Measurements from ENCODE around the gene TSG101.
A peak's percentile ranks its signal among the peaks of the same experiment; 100 is the strongest.

TSG101 gene

GRCh38 chr11:18526521-18527296, at the start of gene TSG101 (continued):
- no peak for TF ChIP-seq ZNF112 (tag by site-specific recombination; IDR thresholded peaks at IDR 0.05)
- no peak for TF ChIP-seq PRDM4 (tag by site-specific recombination; IDR thresholded peaks at IDR 0.05)
- no peak for TF ChIP-seq ZNF174 (tag by site-specific recombination; IDR thresholded peaks at IDR 0.05)
- peak; percentile 87 for TF ChIP-seq ZNF501 (tag by site-specific recombination; IDR thresholded peaks at IDR 0.05)
- TF ChIP-seq KLF8 (tag by site-specific recombination; IDR thresholded peaks at IDR 0.05), result peak; percentile 87
- TF ChIP-seq ZSCAN30 (tag by site-specific recombination; IDR thresholded peaks at IDR 0.05), result 0 out of 2 replicates have a peak, but pooled peaks have one; percentile 10
- no peak for TF ChIP-seq ZNF677 (tag by site-specific recombination; IDR thresholded peaks at IDR 0.05)
- TF ChIP-seq ZFP69B (tag by site-specific recombination; IDR thresholded peaks at IDR 0.05), result 0 out of 2 replicates have a peak, but pooled peaks have one; percentile 14
- no peak for TF ChIP-seq SALL2 (tag by site-specific recombination; IDR thresholded peaks at IDR 0.05; ENCODE audit: borderline replicate concordance)
- no peak for TF ChIP-seq ZNF544 (tag by site-specific recombination; IDR thresholded peaks at IDR 0.05)
- no peak for TF ChIP-seq ZBTB44 (tag by site-specific recombination; IDR thresholded peaks at IDR 0.05)
- TF ChIP-seq, protein P1, sequence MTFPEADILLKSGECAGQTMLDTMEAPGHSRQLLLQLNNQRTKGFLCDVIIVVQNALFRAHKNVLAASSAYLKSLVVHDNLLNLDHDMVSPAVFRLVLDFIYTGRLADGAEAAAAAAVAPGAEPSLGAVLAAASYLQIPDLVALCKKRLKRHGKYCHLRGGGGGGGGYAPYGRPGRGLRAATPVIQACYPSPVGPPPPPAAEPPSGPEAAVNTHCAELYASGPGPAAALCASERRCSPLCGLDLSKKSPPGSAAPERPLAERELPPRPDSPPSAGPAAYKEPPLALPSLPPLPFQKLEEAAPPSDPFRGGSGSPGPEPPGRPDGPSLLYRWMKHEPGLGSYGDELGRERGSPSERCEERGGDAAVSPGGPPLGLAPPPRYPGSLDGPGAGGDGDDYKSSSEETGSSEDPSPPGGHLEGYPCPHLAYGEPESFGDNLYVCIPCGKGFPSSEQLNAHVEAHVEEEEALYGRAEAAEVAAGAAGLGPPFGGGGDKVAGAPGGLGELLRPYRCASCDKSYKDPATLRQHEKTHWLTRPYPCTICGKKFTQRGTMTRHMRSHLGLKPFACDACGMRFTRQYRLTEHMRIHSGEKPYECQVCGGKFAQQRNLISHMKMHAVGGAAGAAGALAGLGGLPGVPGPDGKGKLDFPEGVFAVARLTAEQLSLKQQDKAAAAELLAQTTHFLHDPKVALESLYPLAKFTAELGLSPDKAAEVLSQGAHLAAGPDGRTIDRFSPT (tag by site-specific recombination; IDR thresholded peaks at IDR 0.05), result no peak; the same call in none of the 2 replicates
- no peak for TF ChIP-seq TRIM28 (IDR thresholded peaks at IDR 0.05; ENCODE audit: borderline replicate concordance, low read length)
- TF ChIP-seq, protein P2, sequence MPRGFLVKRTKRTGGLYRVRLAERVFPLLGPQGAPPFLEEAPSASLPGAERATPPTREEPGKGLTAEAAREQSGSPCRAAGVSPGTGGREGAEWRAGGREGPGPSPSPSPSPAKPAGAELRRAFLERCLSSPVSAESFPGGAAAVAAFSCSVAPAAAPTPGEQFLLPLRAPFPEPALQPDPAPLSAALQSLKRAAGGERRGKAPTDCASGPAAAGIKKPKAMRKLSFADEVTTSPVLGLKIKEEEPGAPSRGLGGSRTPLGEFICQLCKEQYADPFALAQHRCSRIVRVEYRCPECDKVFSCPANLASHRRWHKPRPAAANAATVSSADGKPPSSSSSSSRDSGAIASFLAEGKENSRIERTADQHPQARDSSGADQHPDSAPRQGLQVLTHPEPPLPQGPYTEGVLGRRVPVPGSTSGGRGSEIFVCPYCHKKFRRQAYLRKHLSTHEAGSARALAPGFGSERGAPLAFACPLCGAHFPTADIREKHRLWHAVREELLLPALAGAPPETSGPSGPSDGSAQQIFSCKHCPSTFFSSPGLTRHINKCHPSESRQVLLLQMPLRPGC (tag by site-specific recombination; IDR thresholded peaks at IDR 0.05), result no peak
- TF ChIP-seq ZNF48 (tag by site-specific recombination; IDR thresholded peaks at IDR 0.05), result no peak
- no peak for TF ChIP-seq ZNF423 (tag by site-specific recombination; IDR thresholded peaks at IDR 0.05)
- no peak for TF ChIP-seq FEZF1 (tag by site-specific recombination; IDR thresholded peaks at IDR 0.05)
- no peak for TF ChIP-seq ZNF223 (tag by site-specific recombination; IDR thresholded peaks at IDR 0.05)
- no peak for TF ChIP-seq ZNF214 (tag by site-specific recombination; IDR thresholded peaks at IDR 0.05; ENCODE audit: borderline replicate concordance)
- TF ChIP-seq ZNF274 (IDR thresholded peaks at IDR 0.05; ENCODE audit: low read length), result no peak
- no peak for TF ChIP-seq ZNF274 (tag by site-specific recombination; IDR thresholded peaks at IDR 0.05; ENCODE audit: borderline replicate concordance)
- no peak for TF ChIP-seq ZNF768 (tag by site-specific recombination; IDR thresholded peaks at IDR 0.05)
- peak; percentile 56; the same call in 1 of the 2 replicates for TF ChIP-seq ZBTB8A (tag by site-specific recombination; IDR thresholded peaks at IDR 0.05)
- no peak for TF ChIP-seq ZNF510 (tag by site-specific recombination; IDR thresholded peaks at IDR 0.05; ENCODE audit: insufficient replicate concordance)
- TF ChIP-seq KLF1 (tag by site-specific recombination; IDR thresholded peaks at IDR 0.05), result peak; percentile 78
- no peak for TF ChIP-seq ZNF558 (tag by site-specific recombination; IDR thresholded peaks at IDR 0.05)
- no peak for TF ChIP-seq ZNF777 (tag by site-specific recombination; IDR thresholded peaks at IDR 0.05; ENCODE audit: borderline replicate concordance)
- TF ChIP-seq GLIS1 (tag by site-specific recombination; IDR thresholded peaks at IDR 0.05), result peak; percentile 55
- 0 out of 2 replicates have a peak, but pooled peaks have one; percentile 28 for TF ChIP-seq OSR2 (tag by site-specific recombination; IDR thresholded peaks at IDR 0.05)
- TF ChIP-seq EGR2 (tag by site-specific recombination; IDR thresholded peaks at IDR 0.05; ENCODE audit: low read depth), result peak; percentile 61
- TF ChIP-seq YY1 (tag by site-specific recombination; IDR thresholded peaks at IDR 0.05), result peak; percentile 83
- TF ChIP-seq ZNF670 (tag by site-specific recombination; IDR thresholded peaks at IDR 0.05; ENCODE audit: low read depth), result no peak
